GM12892 (cell line): ENCODE results near the gene BMP8B.
"Not testable (repeated sequence)": the region's sequence is repeated elsewhere in the genome, so short reads cannot be mapped to it uniquely, and the experiment has no call there.

Experiments
- POLR2A ChIP-seq: IDR thresholded peaks from 2 replicates; pipeline ENCODE4 v1.6.1; 2011; ENCODE audit warnings: low read depth, low read length, control low read depth
- POLR2AphosphoS5 ChIP-seq: IDR thresholded peaks from 2 replicates; pipeline ENCODE4 v1.6.1; 2011; ENCODE audit warnings: low read depth, low read length, control low read depth

DNA sequence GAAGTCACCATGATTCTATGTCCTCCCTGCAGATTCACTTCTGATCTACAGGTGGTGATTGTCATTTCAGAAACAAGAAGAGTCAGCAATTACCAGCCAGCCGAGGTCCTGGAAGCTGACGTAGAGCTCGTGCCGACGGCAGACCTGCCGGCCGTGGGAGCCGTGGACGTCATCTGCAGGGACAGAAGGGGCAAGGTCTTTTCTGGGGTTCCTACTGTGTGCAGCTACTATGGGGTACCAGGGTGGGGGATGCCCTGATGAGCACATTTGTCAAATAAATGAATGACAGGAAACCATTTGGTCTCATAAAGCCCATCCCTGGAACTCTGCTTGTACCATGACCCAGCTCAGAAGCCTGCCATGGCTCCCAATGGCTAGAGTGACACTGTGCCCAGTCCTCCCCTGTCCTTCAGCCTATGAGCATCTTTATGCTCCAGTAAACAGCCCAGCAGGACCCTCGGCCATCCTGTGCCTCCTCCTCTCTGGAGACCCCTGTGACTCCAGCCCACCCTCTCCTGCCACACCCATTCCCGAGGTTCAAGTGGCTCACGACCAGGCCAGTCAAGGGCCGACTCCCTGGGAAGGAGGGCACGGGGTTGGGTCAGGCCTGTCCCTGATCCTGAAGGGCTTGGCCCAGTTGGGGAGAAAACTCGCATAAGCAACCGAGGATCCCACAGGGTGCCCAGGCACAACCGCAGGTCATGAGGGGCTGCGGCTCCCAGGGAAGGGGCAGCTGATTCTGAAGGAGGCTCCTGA, 24.9 kb downstream of the BMP8B start:
- not testable (repeated sequence) for TF ChIP-seq POLR2AphosphoS5, POLR2A
